Measurements from ENCODE around the gene TBL1Y. TPM values are rescaled to one million over a fixed set of nuclear protein-coding genes. Genes with fewer than 3 reads are reported as not detected.

The TBL1Y gene
- total and polyA plus RNA-seq, 10 of the 15 experiments (the other 5 are each of a cell fraction or from before 2014, with no cell fraction given), result not detected

- TF ChIP-seq, protein P1, sequence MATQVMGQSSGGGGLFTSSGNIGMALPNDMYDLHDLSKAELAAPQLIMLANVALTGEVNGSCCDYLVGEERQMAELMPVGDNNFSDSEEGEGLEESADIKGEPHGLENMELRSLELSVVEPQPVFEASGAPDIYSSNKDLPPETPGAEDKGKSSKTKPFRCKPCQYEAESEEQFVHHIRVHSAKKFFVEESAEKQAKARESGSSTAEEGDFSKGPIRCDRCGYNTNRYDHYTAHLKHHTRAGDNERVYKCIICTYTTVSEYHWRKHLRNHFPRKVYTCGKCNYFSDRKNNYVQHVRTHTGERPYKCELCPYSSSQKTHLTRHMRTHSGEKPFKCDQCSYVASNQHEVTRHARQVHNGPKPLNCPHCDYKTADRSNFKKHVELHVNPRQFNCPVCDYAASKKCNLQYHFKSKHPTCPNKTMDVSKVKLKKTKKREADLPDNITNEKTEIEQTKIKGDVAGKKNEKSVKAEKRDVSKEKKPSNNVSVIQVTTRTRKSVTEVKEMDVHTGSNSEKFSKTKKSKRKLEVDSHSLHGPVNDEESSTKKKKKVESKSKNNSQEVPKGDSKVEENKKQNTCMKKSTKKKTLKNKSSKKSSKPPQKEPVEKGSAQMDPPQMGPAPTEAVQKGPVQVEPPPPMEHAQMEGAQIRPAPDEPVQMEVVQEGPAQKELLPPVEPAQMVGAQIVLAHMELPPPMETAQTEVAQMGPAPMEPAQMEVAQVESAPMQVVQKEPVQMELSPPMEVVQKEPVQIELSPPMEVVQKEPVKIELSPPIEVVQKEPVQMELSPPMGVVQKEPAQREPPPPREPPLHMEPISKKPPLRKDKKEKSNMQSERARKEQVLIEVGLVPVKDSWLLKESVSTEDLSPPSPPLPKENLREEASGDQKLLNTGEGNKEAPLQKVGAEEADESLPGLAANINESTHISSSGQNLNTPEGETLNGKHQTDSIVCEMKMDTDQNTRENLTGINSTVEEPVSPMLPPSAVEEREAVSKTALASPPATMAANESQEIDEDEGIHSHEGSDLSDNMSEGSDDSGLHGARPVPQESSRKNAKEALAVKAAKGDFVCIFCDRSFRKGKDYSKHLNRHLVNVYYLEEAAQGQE (IDR thresholded peaks at IDR 0.05; ENCODE audit: low read depth, low read length), result no peak
- no peak for TF ChIP-seq CREB1 (IDR thresholded peaks at IDR 0.05; ENCODE audit: low read depth)
- TF ChIP-seq FOS (IDR thresholded peaks at IDR 0.05; ENCODE audit: borderline replicate concordance, extremely low read depth, insufficient read length), result no peak
- no peak for TF ChIP-seq ZBTB4 (CRISPR knock-in tag; IDR thresholded peaks at IDR 0.05)
- no peak for TF ChIP-seq ZNF384 (IDR thresholded peaks at IDR 0.05; ENCODE audit: borderline replicate concordance, low read depth, low read length)
- no peak for TF ChIP-seq BCL11A (IDR thresholded peaks at IDR 0.05; ENCODE audit: low read depth, low read length)
Observed at GRCh38 chrY:6995987-6996386, 85.5 kb downstream of the TBL1Y start (continued).

All from GM12878 (cell line).